ENCODE data around the gene IFIT1. TPM values are rescaled to one million over a fixed set of nuclear protein-coding genes. Genes with fewer than 3 reads are reported as not detected.

IFIT1 gene
- total and polyA plus RNA-seq, 2 donors (not counting 1 experiment from before 2014, with no cell fraction given) = 0.63 to 1.2 TPM

- Mint-ChIP-seq H3K4me1 (peaks cover 3% of the 10 kb centered on the region), H3K9me3 (ENCODE audit: insufficient read depth) (no peaks in the 10 kb centered on the region), H3K27ac (no peak overlapping the region), H3K4me3 (no peak overlapping the region), H3K27me3 (no peaks in the 10 kb centered on the region)
- H3K27me3 ChIP-seq (replicated peaks in 1 of 4; ENCODE audit: control extremely low read depth in 1 of 4, control insufficient read depth in 3 of 4, insufficient read depth in 4 of 4, low read length in 3 of 4) = no peaks in the 10 kb centered on the region
- ATAC-seq (ENCODE audit: low read depth) = no peak
- H3K4me3 ChIP-seq (ENCODE audit: control extremely low read depth in 1 of 5, extremely low read depth in 1 of 5, insufficient read depth in 1 of 5, low read depth in 2 of 5, low read length in 4 of 5) = no peak overlapping the region
- H4K20me1 ChIP-seq (ENCODE audit: control insufficient read depth, insufficient read depth, low read length, poor library complexity, severe bottlenecking) = no peaks in the 10 kb centered on the region
- no peaks in the 10 kb centered on the region for H3K4me1 ChIP-seq (ENCODE audit: control insufficient read depth in 2 of 2, insufficient read depth in 2 of 2, low read length in 2 of 2)
- ChIA-PET CTCF (interaction anchor here (1.4 kb wide), 1 partner anchor 19 kb away, joined by 4 read pairs; no protein-coding TSS in a partner anchor), POLR2A (no interaction called here)
- DNase-seq = no peak
- no peaks in the 10 kb centered on the region for H3K9me3 ChIP-seq (ENCODE audit: control extremely low read depth in 1 of 3, control insufficient read depth in 2 of 3, insufficient read depth in 1 of 3, low read length in 2 of 3)
- no peak overlapping the region for H3K27ac ChIP-seq (ENCODE audit: low read length in 2 of 2)
- WGBS (ENCODE audit: insufficient coverage) = no CpG with 5 or more reads among the region's 1 CpG
- no peak overlapping the region for H3K9ac ChIP-seq (ENCODE audit: low read length)
- intact Hi-C loops (cut with micrococcal nuclease) = no loop called here
- peaks cover 0 to 7% of the 10 kb centered on the region in 2 experiments for H3K36me3 ChIP-seq (replicated peaks in 1 of 2; ENCODE audit: control extremely low read depth in 1 of 2, control insufficient read depth in 1 of 2, extremely low read depth in 1 of 2, insufficient read depth in 2 of 2, low read length in 1 of 2)
- H3K79me2 ChIP-seq (ENCODE audit: control insufficient read depth, insufficient read depth, low read length) = peaks cover 14% of the 10 kb centered on the region
- no peak overlapping the region for H3K4me2 ChIP-seq (replicated peaks; ENCODE audit: low read depth, low read length, poor library complexity, severe bottlenecking)
- no peak for TF ChIP-seq CTCF (IDR thresholded peaks at IDR 0.05)
- TF ChIP-seq EZH2 (IDR thresholded peaks at IDR 0.05; ENCODE audit: borderline replicate concordance, insufficient read depth, low read depth, low read length, poor library complexity, severe bottlenecking) = no peak
- H2AFZ ChIP-seq (ENCODE audit: insufficient read depth, low read depth, low read length, poor library complexity, severe bottlenecking) = no peak overlapping the region
Measured at GRCh38 chr10:89399956-89400355, 7.5 kb downstream of the IFIT1 start.

- no peaks in the 10 kb centered on the region for H3K27me3 ChIP-seq (replicated peaks in 1 of 4; ENCODE audit: control extremely low read depth in 1 of 4, control insufficient read depth in 3 of 4, insufficient read depth in 4 of 4, low read length in 3 of 4)
- no peaks in the 10 kb centered on the region for H3K4me1 ChIP-seq (ENCODE audit: control insufficient read depth in 2 of 2, insufficient read depth in 2 of 2, low read length in 2 of 2)
- no peak overlapping the region for H3K9ac ChIP-seq (ENCODE audit: low read length)
- no peak overlapping the region for H3K4me3 ChIP-seq (ENCODE audit: control extremely low read depth in 1 of 5, extremely low read depth in 1 of 5, insufficient read depth in 1 of 5, low read depth in 2 of 5, low read length in 4 of 5)
- TF ChIP-seq CTCF (IDR thresholded peaks at IDR 0.05) (no peak), EZH2 (IDR thresholded peaks at IDR 0.05; ENCODE audit: borderline replicate concordance, insufficient read depth, low read depth, low read length, poor library complexity, severe bottlenecking) (no peak)
- H3K27me3 Mint-ChIP-seq = no peaks in the 10 kb centered on the region
- H3K4me1 Mint-ChIP-seq = no peaks in the 10 kb centered on the region
- no peak overlapping the region for H2AFZ ChIP-seq (ENCODE audit: insufficient read depth, low read depth, low read length, poor library complexity, severe bottlenecking)
- no peak overlapping the region for H3K4me2 ChIP-seq (replicated peaks; ENCODE audit: low read depth, low read length, poor library complexity, severe bottlenecking)
- ChIA-PET CTCF (interaction anchor here (1.2 to 2.0 kb wide), 2 partner anchors 33 to 374 kb away, joined by 3 to 7 read pairs; no protein-coding TSS in a partner anchor), POLR2A (no interaction called here)
- H3K27ac Mint-ChIP-seq = no peak overlapping the region
- WGBS (ENCODE audit: insufficient coverage) = no CpG with 5 or more reads among the region's 2 CpGs
- H3K9me3 Mint-ChIP-seq (ENCODE audit: insufficient read depth) = no peaks in the 10 kb centered on the region
- intact Hi-C loops (cut with micrococcal nuclease) = no loop called here
- H3K9me3 ChIP-seq (ENCODE audit: control extremely low read depth in 1 of 3, control insufficient read depth in 2 of 3, insufficient read depth in 1 of 3, low read length in 2 of 3) = no peaks in the 10 kb centered on the region
- no peaks in the 10 kb centered on the region for H4K20me1 ChIP-seq (ENCODE audit: control insufficient read depth, insufficient read depth, low read length, poor library complexity, severe bottlenecking)
- ATAC-seq (ENCODE audit: low read depth) = no peak
- no peak overlapping the region for H3K4me3 Mint-ChIP-seq
- peaks cover 0 to 7% of the 10 kb centered on the region in 2 experiments for H3K36me3 ChIP-seq (replicated peaks in 1 of 2; ENCODE audit: control extremely low read depth in 1 of 2, control insufficient read depth in 1 of 2, extremely low read depth in 1 of 2, insufficient read depth in 2 of 2, low read length in 1 of 2)
- H3K27ac ChIP-seq (ENCODE audit: low read length in 2 of 2) = no peak overlapping the region
- DNase-seq = no peak
- no peaks in the 10 kb centered on the region for H3K79me2 ChIP-seq (ENCODE audit: control insufficient read depth, insufficient read depth, low read length)
Measured at GRCh38 chr10:89403043-89403442, 10.6 kb downstream of the IFIT1 start.

Data from B cell (primary cell).